ENCODE results near the gene PAQR5.

GRCh38 chr15:69412274-69412673 lies 113.6 kb downstream of the PAQR5 start:
- TF ChIP-seq CTCF (IDR thresholded peaks at IDR 0.05) (no peak), EP300 (IDR thresholded peaks at IDR 0.05) (no peak), POLR2A (IDR thresholded peaks at IDR 0.05) (no peak)

Measured in gastroesophageal sphincter (tissue), 3 donors.